OCI-LY3 (cell line): ENCODE results near the gene CYP4X1.

Experiments used
- EZH2phosphoT487 ChIP-seq: fragments of 200-600 bp; shearing (Covaris generic); IDR thresholded peaks from 2 replicates; pipeline ENCODE4 v1.6.1; 2018; ENCODE audit warnings: antibody characterized with exemption, mixed run types, low read depth
- TF ChIP-seq, protein P1 (sequence below): fragments of 200-600, 300-600 bp; sonication (generic); IDR thresholded peaks from 2 replicates; pipeline ENCODE4 v1.5.1; 2014; ENCODE audit warnings: antibody characterized with exemption, low read length, low read depth

DNA sequence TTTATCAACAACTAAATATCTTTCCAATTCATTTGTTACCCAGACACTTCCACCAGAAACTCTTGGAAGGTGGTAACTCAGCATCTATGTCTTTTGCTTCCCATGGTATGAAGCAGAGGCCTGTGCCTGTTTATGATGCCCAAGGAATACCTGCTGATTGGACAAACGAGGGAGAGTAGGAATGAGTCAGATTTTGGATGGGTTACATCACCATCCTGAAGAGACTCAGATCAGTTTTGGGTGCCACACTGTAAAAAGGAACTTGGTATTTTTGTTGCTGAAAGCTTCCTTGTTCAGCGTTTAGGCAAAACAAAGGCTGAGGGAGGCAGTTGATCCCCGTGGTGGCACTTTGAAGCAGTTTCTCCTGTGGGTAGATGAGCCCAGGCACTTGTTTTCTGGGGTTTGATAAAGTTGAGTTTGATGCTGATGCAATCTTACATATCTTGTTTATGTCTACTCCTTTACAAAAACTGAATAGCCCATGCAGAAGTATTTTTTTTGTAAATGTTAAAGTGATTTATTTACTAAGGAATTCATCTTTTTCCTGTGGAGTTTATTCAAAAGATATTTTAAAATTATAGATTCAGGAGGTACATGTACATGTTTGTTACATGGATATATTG is 26.7 kb upstream of the CYP4X1 start:
- TF ChIP-seq, protein P1, sequence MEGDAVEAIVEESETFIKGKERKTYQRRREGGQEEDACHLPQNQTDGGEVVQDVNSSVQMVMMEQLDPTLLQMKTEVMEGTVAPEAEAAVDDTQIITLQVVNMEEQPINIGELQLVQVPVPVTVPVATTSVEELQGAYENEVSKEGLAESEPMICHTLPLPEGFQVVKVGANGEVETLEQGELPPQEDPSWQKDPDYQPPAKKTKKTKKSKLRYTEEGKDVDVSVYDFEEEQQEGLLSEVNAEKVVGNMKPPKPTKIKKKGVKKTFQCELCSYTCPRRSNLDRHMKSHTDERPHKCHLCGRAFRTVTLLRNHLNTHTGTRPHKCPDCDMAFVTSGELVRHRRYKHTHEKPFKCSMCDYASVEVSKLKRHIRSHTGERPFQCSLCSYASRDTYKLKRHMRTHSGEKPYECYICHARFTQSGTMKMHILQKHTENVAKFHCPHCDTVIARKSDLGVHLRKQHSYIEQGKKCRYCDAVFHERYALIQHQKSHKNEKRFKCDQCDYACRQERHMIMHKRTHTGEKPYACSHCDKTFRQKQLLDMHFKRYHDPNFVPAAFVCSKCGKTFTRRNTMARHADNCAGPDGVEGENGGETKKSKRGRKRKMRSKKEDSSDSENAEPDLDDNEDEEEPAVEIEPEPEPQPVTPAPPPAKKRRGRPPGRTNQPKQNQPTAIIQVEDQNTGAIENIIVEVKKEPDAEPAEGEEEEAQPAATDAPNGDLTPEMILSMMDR = no peak
- TF ChIP-seq EZH2phosphoT487 = no peak
